GM10266 (cell line): ENCODE results near the gene ZFYVE26.

Experiments
- DNase-seq: peaks from one replicate; pipeline ENCODE4 v3.0.0; 2012; ENCODE audit errors: extremely low spot score
- CTCF ChIP-seq: IDR thresholded peaks from 2 replicates; pipeline ENCODE4 v1.5.1; 2012; ENCODE audit warnings: mild to moderate bottlenecking, low read depth; ENCODE audit not compliant: control insufficient read depth, insufficient read depth; ENCODE audit errors: missing control alignments

Gene ZFYVE26

GRCh38 chr14:67764496-67764895 is 51.9 kb downstream of the ZFYVE26 start:
- no peak for TF ChIP-seq CTCF

GRCh38 chr14:67763158-67763822 is 53.1 kb downstream of the ZFYVE26 start:
- TF ChIP-seq CTCF: no peak
- no peak for DNase-seq

More at GRCh38 chr14:67764496-67764895, 51.9 kb downstream of the ZFYVE26 start:
- no peak for DNase-seq

GRCh38 chr14:67762051-67762450 is 54.3 kb downstream of the ZFYVE26 start:
- no peak for DNase-seq
- TF ChIP-seq CTCF: no peak

- no peak for TF ChIP-seq CTCF
- DNase-seq: no peak
Measured at GRCh38 chr14:67759916-67760315, 56.5 kb downstream of the ZFYVE26 start.

- TF ChIP-seq CTCF: no peak
- DNase-seq: no peak
Measured at GRCh38 chr14:67757175-67757574, 59.2 kb downstream of the ZFYVE26 start.

- no peak for TF ChIP-seq CTCF
- DNase-seq: no peak
Measured at GRCh38 chr14:67756496-67756895, 59.9 kb downstream of the ZFYVE26 start.

GRCh38 chr14:67749341-67750084 is 66.9 kb downstream of the ZFYVE26 start:
- no peak for DNase-seq
- no peak for TF ChIP-seq CTCF
